GM21381 (cell line): ENCODE results near the gene C1GALT1C1.

Source experiments
- ATAC-seq: cut with Tn5 transposase; IDR thresholded peaks from one replicate; pipeline ENCODE4 v1.9.1; 2021; ENCODE audit warnings: mild to moderate bottlenecking, moderate library complexity; ENCODE audit not compliant: unreplicated experiment

C1GALT1C1 gene

DNA sequence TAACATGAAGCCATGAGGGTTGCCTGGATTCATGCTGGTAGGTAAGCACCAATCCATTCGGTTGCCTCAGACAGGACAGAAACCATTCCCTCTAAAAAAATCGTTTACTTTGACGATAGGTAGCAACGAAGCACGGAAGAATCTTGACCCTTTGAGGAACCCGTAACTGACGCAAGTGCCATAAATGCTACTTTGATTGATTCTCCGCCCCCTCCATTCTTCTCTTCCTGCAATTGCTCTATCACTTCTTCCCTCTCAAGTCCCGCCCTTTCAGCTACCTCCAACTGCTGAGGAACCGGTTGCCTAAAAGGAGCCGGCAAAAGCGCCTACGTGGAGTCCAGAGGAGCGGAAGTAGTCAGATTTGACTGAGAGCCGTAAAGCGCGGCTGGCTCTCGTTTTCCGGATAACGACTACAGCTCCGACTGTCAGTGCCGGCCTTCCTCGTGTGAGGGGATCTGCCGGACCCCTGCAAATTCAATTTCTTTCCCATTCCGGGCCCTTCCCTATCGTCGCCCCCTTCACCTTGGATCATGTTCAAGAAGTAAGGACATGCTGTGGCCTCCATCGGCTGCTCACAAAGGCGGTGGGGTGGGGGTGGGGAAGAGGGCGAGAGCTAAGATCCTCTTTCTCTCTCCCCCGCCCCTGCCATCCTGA lies 26.0 kb downstream of the C1GALT1C1 start, which contains the start of gene MCTS1:
Gene MCTS1, plus strand, starts transcription at position 395 of the 654 bp plus-strand sequence. Its CDS starts 136 bp downstream, at position 531.
- peak; percentile 95 for ATAC-seq

DNA sequence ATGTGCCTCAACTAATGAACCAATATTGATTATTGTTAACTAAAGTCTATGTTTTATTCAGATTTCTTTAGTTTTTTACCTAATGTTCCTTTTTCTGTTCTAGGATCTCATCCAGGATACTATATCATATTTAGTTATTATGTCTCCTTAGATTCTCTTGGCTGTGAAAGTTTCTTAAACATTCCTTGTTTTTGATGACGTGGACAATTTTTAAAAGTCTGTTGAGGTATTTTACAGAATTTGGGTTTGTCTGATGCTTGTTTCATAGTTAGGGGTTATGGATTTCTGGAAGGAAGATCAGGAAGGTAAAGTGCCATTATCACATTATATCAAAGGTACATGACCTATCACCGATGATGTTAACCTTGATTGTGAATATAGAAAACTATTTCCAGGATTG lies 44.2 kb downstream of the C1GALT1C1 start:
- ATAC-seq = no peak
